Thyroid gland (tissue), 4 donors: ENCODE measurements around the gene SMS. TPM values are rescaled to one million over a fixed set of nuclear protein-coding genes. Genes with fewer than 3 reads are reported as not detected.

Experiments
- DNase-seq, 2 donors: peaks; one replicate each; pipeline ENCODE4 v3.0.0-alpha.2; 2019
- H3K27ac ChIP-seq, 3 donors: fragments of 200-600 bp; sonication (generic); 1 replicate in 2 of 3; 2 replicates in 1 of 3; pipeline ENCODE4 v1.5.1; 2016 to 2019; ENCODE audit warnings: mild to moderate bottlenecking in 1 of 3, moderate library complexity in 1 of 3
- H3K27me3 ChIP-seq: fragments of 200-600 bp; sonication (generic); one replicate; pipeline ENCODE4 v1.5.1; 2019
- H3K36me3 ChIP-seq, 2 donors: fragments of 200-600 bp; sonication (generic); one replicate each; pipeline ENCODE4 v1.5.1; 2016 to 2019
- H3K4me1 ChIP-seq, 2 donors: fragments of 200-600 bp; sonication (generic); one replicate each; pipeline ENCODE4 v1.5.1; 2017 to 2019
- H3K4me3 ChIP-seq, 3 donors: fragments of 200-600 bp; sonication (generic); replicated peaks in 1 of 3; 1 replicate in 2 of 3; 2 replicates in 1 of 3; pipeline ENCODE4 v1.5.1; 2016; ENCODE audit warnings: mild to moderate bottlenecking in 1 of 3
- H3K9me3 ChIP-seq: fragments of 200-600 bp; sonication (generic); one replicate; pipeline ENCODE4 v1.5.1; 2017
- CTCF ChIP-seq, 6 experiments: fragments of 200-600 bp in 3 of 6; fragments of 450-650 bp in 3 of 6; sonication (generic) in 3 of 6; IDR thresholded peaks; one replicate each; pipeline ENCODE4 v1.5.1; 2016 to 2019; ENCODE audit warnings: antibody characterized with exemption in 6 of 6, mild to moderate bottlenecking in 2 of 6, inconsistent platforms in 1 of 6, moderate library complexity in 1 of 6
- POLR2A ChIP-seq, 2 donors: fragments of 450-650 bp; IDR thresholded peaks; one replicate each; pipeline ENCODE4 v1.6.1; 2017; ENCODE audit warnings: antibody characterized with exemption in 2 of 2, mild to moderate bottlenecking in 2 of 2, moderate library complexity in 1 of 2
- WGBS, 2 donors: methylation state at CpG; one replicate each; pipeline ENCODE4 v1.1.5; 2017; 5-methylcytosine and 5-hydroxymethylcytosine counted together
- intact Hi-C: fragments of 100-400 bp; cut with DNase I; formaldehyde crosslinking; loops from one replicate; pipeline ENCODE4 v1.15.1; 2023
- total RNA-seq, 4 donors: library from RNA; depleted of rRNA; stranded (reverse); fragments of >200 nt; gene quantifications; one replicate each; pipeline ENCODE4 v1.2.3, GENCODE V29; 2016

SMS gene
- total RNA-seq, 4 donors from 2014 or later, result 89.6 to 128 (median 91.4) TPM

- no peaks in the 10 kb centered on the region for H3K4me1 ChIP-seq
- intact Hi-C loops, result no loop called here
- no peaks in the 10 kb centered on the region for H3K9me3 ChIP-seq
- 68 to 71% methylated on average over 8 to 11 of the region's 11 CpGs for WGBS, 2 donors
- TF ChIP-seq CTCF (IDR thresholded peaks at IDR 0.05) (no peak), POLR2A (IDR thresholded peaks at IDR 0.05) (no peak)
- no peaks in the 10 kb centered on the region for H3K27me3 ChIP-seq
- DNase-seq, result peak; percentile 14 to 54
- no peak overlapping the region for H3K4me3 ChIP-seq
- H3K27ac ChIP-seq, result no peak overlapping the region
- no peaks in the 10 kb centered on the region for H3K36me3 ChIP-seq
Observed at GRCh38 chrX:22041907-22042530, 101.5 kb downstream of the SMS start.

- Histone ChIP-seq H3K27me3 (no peaks in the 10 kb centered on the region), H3K4me1 (no peaks in the 10 kb centered on the region), H3K9me3 (no peaks in the 10 kb centered on the region), H3K27ac (no peak overlapping the region), H3K36me3 (no peaks in the 10 kb centered on the region), H3K4me3 (no peak overlapping the region)
- intact Hi-C loops, result no loop called here
- no peak for TF ChIP-seq CTCF (IDR thresholded peaks at IDR 0.05)
- no peak for TF ChIP-seq POLR2A (IDR thresholded peaks at IDR 0.05)
- peak; percentile 25 to 37 for DNase-seq
- 32 to 49% methylated on average over 4 of the region's 4 CpGs for WGBS, 2 donors
Observed at GRCh38 chrX:22043872-22044271, 103.4 kb downstream of the SMS start.

Other genes starting within 250 kb of the SMS start
- not detected for gene SMPX, start 182.6 kb upstream of the SMS start, total RNA-seq
- gene MBTPS2, start 101.1 kb upstream of the SMS start, total RNA-seq, result 10 to 100 TPM in 3 of 4 donors, 1 to 10 TPM in 1; 9.6 to 13.9 (median 12.2) TPM
- 1 to 10 TPM; 2.7 to 4.8 (median 3.1) TPM for gene YY2, start 84.7 kb upstream of the SMS start, total RNA-seq
- 10 to 100 TPM in 1 of 4 donors, 1 to 10 TPM in 3; 1.5 to 12.4 (median 5.2) TPM for gene PHEX, start 91.6 kb downstream of the SMS start, total RNA-seq